Measurements from ENCODE around the gene SLC6A13.
"Not testable (repeated sequence)": the region's sequence is repeated elsewhere in the genome, so short reads cannot be mapped to it uniquely, and the experiment has no call there.

The SLC6A13 gene

GRCh38 chr12:262817-263216 is at the start of gene SLC6A13:
TSS of gene SLC6A13 (minus strand) at chr12:262836. CDS start at chr12:260052, 2,784 bp downstream.
- DNase-seq (ENCODE audit: low spot score), result no peak

DNA sequence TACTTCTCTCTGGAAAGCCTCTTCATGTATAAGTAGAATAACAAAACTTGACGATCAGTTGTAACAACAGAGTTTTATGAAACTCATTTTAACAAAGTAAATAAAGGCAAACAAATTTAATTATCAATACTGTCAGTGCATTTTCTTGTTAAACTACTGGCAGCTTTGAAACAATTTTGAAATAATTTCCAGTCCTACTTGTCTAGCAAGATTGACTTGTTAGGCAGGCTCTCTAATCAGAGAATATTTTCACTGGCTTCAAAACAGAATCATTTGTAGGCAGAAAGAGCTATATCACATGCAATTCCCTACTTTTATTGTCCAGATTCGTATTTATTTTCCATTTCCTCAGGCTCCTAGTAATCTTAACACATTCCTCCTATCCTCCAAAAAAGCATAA is 45.9 kb upstream of the SLC6A13 start:
- no peak for DNase-seq (ENCODE audit: low spot score)

GRCh38 chr12:307406-307805 is 44.8 kb upstream of the SLC6A13 start:
- no peak for DNase-seq (ENCODE audit: low spot score)

- no peak for DNase-seq (ENCODE audit: low spot score)
Measured at GRCh38 chr12:304805-305204, 42.2 kb upstream of the SLC6A13 start.

DNA sequence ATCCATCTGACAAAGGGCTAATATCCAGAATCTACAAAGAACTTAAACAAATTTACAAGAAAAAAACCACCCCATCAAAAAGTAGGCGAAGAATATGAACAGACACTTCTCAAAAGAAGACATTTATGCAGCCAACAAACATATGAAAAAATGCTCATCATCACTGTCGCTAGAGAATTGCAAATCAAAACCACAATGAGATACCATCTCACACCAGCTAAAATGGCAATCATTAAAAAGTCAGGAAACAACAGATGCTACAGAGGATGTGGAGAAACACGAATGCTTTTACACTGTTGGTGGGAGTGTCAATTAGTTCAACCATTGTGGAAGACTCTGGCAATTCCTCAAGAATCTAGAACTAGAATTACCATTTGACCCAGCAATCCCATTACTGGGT is 40.1 kb upstream of the SLC6A13 start:
- DNase-seq (ENCODE audit: low spot score), result not testable (repeated sequence)

DNA sequence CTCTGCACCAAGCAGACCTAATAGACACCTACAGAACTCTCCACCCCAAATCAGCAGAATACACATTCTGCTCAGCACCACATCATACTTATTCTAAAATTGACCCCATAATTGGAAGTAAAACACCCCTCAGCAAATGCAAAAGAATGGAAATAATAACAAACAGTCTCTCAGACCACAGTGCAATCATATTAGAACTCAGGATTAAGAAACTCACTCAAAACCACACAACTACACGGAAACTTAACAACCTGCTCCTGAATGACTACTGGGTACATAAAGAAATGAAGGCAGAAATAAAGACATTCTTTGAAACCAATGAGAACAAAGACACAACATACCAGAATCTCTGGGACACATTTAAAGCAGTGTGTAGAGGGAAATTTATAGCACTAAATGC is 37.5 kb upstream of the SLC6A13 start:
- DNase-seq (ENCODE audit: low spot score), result not testable (repeated sequence)

- not testable (repeated sequence) for DNase-seq (ENCODE audit: low spot score)
Measured at GRCh38 chr12:299511-299910, 36.9 kb upstream of the SLC6A13 start.

DNA sequence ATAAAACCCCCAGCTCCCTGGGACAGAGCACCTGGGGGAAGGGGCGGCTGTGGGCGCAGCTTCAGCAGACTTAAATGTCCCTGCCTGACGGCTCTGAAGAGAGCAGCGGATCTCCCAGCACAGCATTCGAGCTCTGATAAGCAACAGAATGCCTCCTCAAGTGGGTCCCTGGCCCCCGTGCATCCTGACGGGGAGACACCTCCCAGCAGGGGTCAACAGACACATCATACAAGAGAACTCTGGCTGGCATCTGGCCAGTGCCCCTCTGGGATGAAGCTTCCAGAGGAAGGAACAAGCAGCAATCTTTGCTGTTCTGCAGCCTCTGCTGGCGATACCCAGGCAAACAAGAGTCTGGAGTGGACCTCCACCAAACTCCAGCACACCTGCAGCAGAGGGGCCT is 35.4 kb upstream of the SLC6A13 start:
- not testable (repeated sequence) for DNase-seq (ENCODE audit: low spot score)

GRCh38 chr12:295132-295531 is 32.5 kb upstream of the SLC6A13 start:
- DNase-seq (ENCODE audit: low spot score), result no peak

GRCh38 chr12:293199-293598 is 30.6 kb upstream of the SLC6A13 start:
- DNase-seq (ENCODE audit: low spot score), result no peak

GRCh38 chr12:292186-292585 is 29.6 kb upstream of the SLC6A13 start:
- DNase-seq (ENCODE audit: low spot score), result no peak

- no peak for DNase-seq (ENCODE audit: low spot score)
Measured at GRCh38 chr12:291153-291723, 28.6 kb upstream of the SLC6A13 start.

DNA sequence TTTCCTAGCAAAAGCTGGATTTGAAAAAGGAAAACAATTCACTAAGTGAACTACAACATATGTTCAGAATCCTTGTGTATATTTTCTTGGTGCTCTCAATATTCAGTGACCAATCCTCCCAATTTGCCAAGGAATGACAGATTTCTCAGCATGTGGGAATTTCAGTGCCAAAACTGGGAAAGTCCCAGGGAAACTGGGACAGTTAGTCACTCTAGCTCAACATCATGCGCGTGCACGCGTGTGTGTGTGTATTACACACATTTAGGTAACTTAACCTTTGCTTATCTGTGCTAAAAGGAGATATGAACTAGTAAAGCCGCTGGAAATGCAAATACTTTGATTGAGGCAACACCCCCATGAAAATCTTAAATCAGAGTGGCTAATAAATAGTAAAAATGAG is 26.1 kb upstream of the SLC6A13 start:
- no peak for DNase-seq (ENCODE audit: low spot score)

- DNase-seq (ENCODE audit: low spot score), result no peak
Measured at GRCh38 chr12:286531-287300, 24.1 kb upstream of the SLC6A13 start.

DNA sequence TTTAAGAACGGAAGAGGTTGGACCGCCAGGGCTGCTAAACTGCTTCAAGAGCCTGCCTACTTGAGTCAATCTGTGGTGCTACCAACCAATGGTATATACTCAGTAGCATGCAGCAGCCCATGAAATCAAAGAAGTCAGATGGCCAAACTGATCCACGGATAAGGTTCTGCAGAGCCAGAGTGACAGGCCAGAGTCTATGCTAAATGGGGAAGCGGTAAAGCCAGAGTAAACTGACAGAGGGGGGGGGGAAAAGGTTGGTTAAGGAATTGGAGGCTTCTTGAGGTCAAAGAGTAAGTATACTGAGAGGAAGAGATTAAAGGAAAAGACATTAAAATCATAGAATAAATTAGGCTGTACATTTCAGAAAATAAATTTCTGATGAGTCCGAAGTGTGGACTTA is 15.4 kb upstream of the SLC6A13 start:
- DNase-seq (ENCODE audit: low spot score), result no peak

GRCh38 chr12:275812-276211 is 13.2 kb upstream of the SLC6A13 start:
- no peak for DNase-seq (ENCODE audit: low spot score)

DNA sequence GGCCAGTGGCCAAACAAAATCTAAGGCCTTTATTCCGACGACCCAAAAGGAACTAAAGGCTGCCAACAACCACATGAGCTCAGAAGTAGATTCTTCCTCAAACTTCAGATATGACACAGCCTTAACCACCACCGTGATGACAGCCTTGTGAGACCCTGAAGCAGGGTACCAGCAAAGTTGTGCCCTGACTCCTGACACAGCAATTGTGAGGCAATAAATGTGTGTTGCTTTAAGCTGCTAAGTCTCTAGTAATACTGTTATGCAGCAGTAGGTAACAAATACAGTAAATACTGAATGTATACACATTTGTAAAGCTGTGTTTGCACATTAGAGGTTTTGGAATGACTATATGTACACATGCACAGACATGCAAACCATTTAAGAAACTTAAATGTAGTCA is 10.7 kb upstream of the SLC6A13 start:
- no peak for DNase-seq (ENCODE audit: low spot score)

GRCh38 chr12:272942-273341 is 10.3 kb upstream of the SLC6A13 start:
- no peak for DNase-seq (ENCODE audit: low spot score)

GRCh38 chr12:271161-271560 is 8.5 kb upstream of the SLC6A13 start:
- no peak for DNase-seq (ENCODE audit: low spot score)

DNA sequence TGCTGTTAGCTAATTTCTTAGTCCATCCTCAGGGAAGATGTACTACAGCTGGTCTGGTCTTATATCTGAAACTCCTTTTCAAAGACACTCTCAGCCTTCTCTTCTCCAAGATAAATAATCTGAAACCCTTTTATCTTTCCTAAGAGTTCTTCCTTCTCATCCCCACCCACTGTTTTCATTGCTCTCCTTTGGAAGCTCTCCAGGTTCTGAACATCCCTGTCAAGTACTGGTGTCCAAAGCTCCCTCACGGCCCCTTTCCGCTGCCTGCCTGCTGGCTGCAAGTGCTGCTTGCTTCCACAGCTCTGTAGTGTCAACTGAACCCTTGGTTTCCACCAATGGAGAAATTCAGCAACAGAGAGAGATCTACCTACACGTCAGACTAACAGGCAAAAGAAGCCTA is 6.6 kb upstream of the SLC6A13 start:
- DNase-seq (ENCODE audit: low spot score), result no peak

DNA sequence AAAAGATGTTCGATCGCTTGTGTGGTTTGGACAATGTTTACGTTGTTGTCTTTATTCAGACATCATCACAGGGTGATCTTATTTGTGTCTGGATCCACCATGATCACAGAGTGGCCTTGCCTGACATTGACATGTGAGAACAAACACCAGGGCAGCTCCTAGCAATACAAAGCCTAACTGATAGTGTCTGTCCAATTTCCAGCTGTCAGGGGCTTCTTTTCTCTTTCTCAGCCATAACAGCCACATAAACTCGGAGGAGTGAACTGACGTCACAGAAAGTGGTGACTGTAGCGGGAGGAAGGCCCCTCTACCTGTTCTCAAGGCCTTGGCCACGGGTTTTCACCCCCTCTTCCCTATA is 5.8 kb upstream of the SLC6A13 start:
- no peak for DNase-seq (ENCODE audit: low spot score)

GRCh38 chr12:267581-268482 is 5.2 kb upstream of the SLC6A13 start:
- no peak for DNase-seq (ENCODE audit: low spot score)

DNA sequence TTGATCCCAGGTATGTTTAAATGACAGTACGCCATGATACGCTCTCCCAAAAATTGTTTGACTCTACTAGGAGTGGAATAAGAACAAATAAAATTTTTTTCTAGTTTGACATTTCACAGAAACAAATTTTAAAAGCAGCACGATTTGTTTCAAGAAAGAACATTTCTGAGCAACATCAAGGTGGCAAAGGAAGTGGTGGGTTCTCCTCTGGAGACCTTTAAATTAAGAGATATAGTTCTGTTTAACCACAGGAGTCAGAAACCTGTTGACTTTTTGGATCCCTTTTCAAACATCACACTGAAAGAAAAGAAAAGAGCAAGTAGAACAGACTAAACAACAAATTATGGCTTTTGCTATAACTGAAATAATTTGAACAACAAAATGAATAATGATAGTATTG is 2.5 kb upstream of the SLC6A13 start:
- no peak for DNase-seq (ENCODE audit: low spot score)

All from left forelimb (tissue), 1 donor.